Peyer's patch (tissue), 4 donors: ENCODE measurements around the gene LRP6.

Source experiments
- POLR2A ChIP-seq, 2 donors: fragments of 450-650 bp; IDR thresholded peaks; one replicate each; pipeline ENCODE4 v1.5.1; 2017; ENCODE audit warnings: antibody characterized with exemption in 2 of 2, mild to moderate bottlenecking in 2 of 2, moderate library complexity in 2 of 2
- TF ChIP-seq, protein P1 (sequence below), 6 experiments: fragments of 450-650 bp in 4 of 6; fragments of 200-600 bp in 2 of 6; sonication (generic) in 1 of 6; IDR thresholded peaks; one replicate each; pipeline ENCODE4 v1.5.1; 2017 to 2019; ENCODE audit warnings: antibody characterized with exemption in 6 of 6, mild to moderate bottlenecking in 3 of 6, moderate library complexity in 1 of 6

DNA sequence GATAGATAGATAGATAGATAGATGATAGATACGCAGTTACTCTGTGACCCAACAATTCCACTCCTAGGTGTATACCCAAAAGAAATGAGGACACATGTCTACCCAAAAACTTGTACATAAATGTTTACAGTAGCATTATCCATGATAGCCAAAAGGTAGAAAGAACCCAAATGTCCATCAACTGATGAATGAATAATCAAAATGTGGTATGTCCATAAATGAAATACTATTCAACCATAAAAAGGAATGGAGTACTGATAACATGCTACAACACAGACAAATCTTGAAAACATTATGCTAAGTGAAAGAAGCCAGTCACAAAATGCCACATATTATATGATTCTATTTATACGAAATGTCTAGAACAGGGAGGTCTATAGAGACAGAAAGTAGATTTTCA lies 36.1 kb upstream of the LRP6 start:
- TF ChIP-seq POLR2A (IDR thresholded peaks at IDR 0.05): no peak
- TF ChIP-seq, protein P1, sequence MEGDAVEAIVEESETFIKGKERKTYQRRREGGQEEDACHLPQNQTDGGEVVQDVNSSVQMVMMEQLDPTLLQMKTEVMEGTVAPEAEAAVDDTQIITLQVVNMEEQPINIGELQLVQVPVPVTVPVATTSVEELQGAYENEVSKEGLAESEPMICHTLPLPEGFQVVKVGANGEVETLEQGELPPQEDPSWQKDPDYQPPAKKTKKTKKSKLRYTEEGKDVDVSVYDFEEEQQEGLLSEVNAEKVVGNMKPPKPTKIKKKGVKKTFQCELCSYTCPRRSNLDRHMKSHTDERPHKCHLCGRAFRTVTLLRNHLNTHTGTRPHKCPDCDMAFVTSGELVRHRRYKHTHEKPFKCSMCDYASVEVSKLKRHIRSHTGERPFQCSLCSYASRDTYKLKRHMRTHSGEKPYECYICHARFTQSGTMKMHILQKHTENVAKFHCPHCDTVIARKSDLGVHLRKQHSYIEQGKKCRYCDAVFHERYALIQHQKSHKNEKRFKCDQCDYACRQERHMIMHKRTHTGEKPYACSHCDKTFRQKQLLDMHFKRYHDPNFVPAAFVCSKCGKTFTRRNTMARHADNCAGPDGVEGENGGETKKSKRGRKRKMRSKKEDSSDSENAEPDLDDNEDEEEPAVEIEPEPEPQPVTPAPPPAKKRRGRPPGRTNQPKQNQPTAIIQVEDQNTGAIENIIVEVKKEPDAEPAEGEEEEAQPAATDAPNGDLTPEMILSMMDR (IDR thresholded peaks at IDR 0.05): no peak
